OCI-LY3 (cell line): ENCODE data around the gene TMEM129.

ENCODE experiments used
- CTCF ChIP-seq: fragments of 200-600, 300-600 bp; sonication (generic); IDR thresholded peaks from 2 replicates; pipeline ENCODE4 v1.5.1; 2014; ENCODE audit warnings: antibody characterized with exemption, low read length, low read depth
- EZH2phosphoT487 ChIP-seq: fragments of 200-600 bp; shearing (Covaris generic); IDR thresholded peaks from 2 replicates; pipeline ENCODE4 v1.6.1; 2018; ENCODE audit warnings: antibody characterized with exemption, mixed run types, low read depth

GRCh38 chr4:1717129-1718094, 3.7 kb downstream of the TMEM129 start:
- TF ChIP-seq CTCF, result no peak
- TF ChIP-seq EZH2phosphoT487, result no peak
